Panc1 (cell line): ENCODE results near the gene BBIP1.

ENCODE experiments used
- POLR2AphosphoS5 ChIP-seq: IDR thresholded peaks from 2 replicates; pipeline ENCODE4 v1.6.1; 2012; ENCODE audit warnings: mild to moderate bottlenecking, low read depth, low read length, moderate library complexity
- TF ChIP-seq, protein P1 (sequence below): fragments of 450-650 bp; IDR thresholded peaks from 2 replicates; pipeline ENCODE4 v1.5.1; 2017; ENCODE audit warnings: mild to moderate bottlenecking

DNA sequence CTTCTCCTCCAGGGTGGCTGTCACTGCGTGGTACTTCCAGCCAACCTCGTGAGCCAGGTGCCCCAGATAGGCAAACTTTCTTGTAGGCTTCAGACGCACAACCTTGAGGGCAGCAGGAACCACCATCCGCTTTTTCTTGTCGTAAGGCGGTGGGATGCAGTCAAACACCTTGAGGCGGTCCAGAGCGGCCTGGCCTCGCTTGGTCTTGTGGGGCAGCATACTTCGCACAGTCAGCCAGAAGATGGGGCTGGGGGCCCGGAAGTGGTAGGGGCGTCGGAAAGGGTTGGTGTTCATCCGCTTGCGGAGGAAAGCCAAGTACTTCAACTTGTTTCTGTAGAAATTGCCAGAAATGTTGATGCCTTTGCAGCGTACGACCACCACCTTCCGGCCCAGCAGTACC is 17.8 kb upstream of the BBIP1 start:
- TF ChIP-seq, protein P1, sequence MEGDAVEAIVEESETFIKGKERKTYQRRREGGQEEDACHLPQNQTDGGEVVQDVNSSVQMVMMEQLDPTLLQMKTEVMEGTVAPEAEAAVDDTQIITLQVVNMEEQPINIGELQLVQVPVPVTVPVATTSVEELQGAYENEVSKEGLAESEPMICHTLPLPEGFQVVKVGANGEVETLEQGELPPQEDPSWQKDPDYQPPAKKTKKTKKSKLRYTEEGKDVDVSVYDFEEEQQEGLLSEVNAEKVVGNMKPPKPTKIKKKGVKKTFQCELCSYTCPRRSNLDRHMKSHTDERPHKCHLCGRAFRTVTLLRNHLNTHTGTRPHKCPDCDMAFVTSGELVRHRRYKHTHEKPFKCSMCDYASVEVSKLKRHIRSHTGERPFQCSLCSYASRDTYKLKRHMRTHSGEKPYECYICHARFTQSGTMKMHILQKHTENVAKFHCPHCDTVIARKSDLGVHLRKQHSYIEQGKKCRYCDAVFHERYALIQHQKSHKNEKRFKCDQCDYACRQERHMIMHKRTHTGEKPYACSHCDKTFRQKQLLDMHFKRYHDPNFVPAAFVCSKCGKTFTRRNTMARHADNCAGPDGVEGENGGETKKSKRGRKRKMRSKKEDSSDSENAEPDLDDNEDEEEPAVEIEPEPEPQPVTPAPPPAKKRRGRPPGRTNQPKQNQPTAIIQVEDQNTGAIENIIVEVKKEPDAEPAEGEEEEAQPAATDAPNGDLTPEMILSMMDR = no peak
- no peak for TF ChIP-seq POLR2AphosphoS5
